ENCODE results near the gene STAT4.

Gene STAT4

DNA sequence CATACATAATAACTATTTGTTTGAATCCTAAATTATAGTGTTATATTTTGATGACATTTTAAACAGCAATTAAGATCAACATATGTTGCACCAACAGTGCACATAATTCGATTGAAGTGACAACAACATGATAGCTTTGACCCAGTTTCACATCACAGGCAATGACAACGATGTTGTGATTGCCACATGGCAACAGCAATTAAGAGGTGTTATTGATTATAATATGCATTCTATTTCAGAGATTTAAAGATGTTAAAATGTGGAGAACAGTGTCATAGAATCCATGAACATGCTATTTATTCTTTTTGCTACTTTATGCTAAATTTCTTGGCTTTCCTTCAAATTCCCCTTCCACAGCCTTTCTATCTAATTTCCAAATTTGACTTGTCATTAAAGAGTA, 68.5 kb downstream of the STAT4 start:
- DNase-seq (ENCODE audit: low spot score): no peak

DNA sequence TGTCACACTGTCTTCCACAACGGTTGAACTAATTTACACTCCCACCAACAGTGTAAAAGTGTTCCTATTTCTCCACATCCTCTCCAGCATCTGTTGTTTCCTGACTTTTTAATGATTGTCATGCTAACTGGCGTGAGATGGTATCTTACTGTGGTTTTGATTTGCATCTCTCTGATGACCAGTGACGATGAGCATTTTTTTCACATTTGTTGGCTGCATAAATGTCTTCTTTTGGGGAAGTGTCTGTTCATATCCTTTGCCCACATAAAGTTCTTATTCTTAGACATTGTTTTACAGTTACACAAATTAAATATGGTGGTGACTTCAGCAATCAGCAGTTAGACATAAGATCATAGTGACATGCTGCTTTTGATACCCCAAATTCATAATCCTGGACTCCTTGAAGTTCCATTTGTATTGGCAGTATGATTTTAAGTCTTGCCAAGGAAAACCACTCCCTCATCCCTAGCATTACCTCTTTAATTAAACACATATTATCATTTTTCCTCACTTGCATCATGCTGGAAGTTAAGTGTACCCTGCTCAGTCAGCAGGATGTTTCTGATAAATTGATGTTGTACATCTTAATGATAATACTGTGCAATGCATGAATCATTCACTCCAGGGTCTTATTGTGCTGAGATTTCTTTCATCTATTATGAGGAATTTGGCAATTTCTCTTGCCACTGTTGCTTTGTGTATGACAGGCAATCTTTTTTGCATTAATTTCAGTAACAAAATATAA, 69.2 kb downstream of the STAT4 start:
- DNase-seq (ENCODE audit: low spot score): no peak

- DNase-seq (ENCODE audit: low spot score): no peak
Observed at GRCh38 chr2:191078165-191078867, 72.5 kb downstream of the STAT4 start.

DNA sequence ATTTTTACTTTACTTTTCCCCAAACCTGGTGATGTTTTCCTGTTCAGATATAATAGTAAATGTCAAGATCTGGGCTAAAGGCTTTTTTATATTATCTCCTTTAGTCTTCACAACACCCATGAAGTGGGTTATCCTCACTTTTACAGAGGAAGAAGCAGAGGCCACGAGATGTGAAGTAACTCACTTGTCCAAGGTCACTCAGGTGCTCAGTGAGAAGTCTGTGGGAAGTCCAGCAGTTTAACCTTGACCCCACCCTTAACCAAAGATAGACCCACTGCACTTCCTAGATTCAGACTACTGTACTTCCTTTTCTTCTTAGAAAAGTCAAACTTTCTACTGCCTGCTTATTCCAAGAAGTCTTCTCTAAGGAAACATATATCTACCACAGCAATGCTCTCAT, 80.5 kb downstream of the STAT4 start:
- DNase-seq (ENCODE audit: low spot score): no peak

DNA sequence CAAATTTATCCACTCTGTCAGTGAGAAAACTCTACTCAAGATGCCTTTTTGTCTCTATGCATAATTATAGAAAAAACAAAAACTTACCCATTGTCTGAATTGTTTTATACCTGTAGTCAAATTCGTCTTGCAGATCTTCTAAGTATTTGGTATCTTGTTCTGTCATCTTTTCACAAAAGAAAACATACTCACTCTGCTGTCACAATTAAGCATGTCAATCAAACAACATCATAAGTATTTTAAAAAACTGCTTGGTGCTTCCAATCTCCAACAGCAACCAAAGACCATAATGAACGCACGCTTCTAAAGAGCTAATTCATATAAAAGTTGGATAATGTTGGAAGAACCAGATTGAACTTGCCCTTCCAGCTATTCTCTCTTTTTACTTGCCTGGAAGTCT, 81.2 kb downstream of the STAT4 start:
- no peak for DNase-seq (ENCODE audit: low spot score)

- no peak for DNase-seq (ENCODE audit: low spot score)
Observed at GRCh38 chr2:191066919-191067233, 83.9 kb downstream of the STAT4 start.

DNA sequence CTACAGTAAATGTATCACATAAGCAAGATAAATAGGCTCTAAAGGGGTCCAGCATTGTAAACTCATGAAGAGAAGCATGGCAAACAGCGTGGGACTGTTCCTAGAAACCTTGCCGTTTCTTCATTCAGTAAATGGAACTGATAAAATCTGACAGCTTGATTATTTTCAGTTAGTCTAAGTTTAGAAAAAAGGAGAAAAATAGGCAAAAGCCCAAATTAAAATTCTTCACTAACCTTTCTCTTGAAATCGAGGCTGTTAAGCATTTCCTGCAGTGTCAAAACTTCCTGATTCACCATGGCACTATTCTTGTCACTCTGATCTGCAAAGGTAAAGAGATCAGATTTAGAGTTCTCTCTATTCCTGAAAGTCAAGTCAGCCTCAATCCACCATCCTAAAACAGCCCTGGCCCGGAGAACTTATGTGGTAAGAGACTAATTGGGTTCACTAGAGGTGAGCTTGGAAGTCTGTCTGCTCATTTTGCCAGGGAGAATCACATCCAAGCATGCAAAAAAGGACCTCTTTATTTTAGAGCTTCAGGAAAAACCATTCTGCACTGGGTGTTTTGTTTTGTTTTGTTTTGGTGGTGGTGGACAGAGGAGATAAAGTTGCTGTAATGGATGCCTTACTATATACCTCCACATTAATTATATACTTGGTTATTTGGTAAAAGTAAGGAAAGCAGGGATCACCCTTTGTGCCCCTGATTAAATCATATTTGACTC, 84.4 kb downstream of the STAT4 start:
- DNase-seq (ENCODE audit: low spot score): no peak

DNA sequence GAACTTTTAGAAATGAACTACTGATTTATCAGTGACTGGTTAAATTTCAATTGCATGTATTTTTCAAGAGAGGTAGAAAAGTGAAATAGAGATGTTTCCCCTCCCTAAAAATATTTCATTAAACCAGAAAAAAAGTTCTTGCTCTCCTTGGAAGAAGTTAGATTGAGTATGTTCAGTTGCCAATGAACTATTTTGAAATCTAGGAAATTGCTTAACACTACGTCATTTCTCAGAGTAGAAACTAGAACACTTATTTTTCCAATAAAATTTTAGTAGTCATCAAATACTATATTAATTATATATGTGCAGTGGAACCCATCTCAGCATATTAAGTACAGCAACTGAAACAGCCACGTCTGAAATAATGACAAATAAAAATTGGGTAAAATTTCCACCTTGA, 85.0 kb downstream of the STAT4 start:
- DNase-seq (ENCODE audit: low spot score): no peak

GRCh38 chr2:191064590-191064989, 86.2 kb downstream of the STAT4 start:
- no peak for DNase-seq (ENCODE audit: low spot score)

- DNase-seq (ENCODE audit: low spot score): no peak
Observed at GRCh38 chr2:191063584-191063983, 87.2 kb downstream of the STAT4 start.

GRCh38 chr2:191061381-191061980, 89.3 kb downstream of the STAT4 start:
- DNase-seq (ENCODE audit: low spot score): no peak

- no peak for DNase-seq (ENCODE audit: low spot score)
Observed at GRCh38 chr2:191059308-191059707, 91.5 kb downstream of the STAT4 start.

- DNase-seq (ENCODE audit: low spot score): no peak
Observed at GRCh38 chr2:191056228-191056627, 94.6 kb downstream of the STAT4 start.

GRCh38 chr2:191053256-191053655, 97.5 kb downstream of the STAT4 start:
- DNase-seq (ENCODE audit: low spot score): no peak

- no peak for DNase-seq (ENCODE audit: low spot score)
Observed at GRCh38 chr2:191051825-191052778, 98.7 kb downstream of the STAT4 start.

DNA sequence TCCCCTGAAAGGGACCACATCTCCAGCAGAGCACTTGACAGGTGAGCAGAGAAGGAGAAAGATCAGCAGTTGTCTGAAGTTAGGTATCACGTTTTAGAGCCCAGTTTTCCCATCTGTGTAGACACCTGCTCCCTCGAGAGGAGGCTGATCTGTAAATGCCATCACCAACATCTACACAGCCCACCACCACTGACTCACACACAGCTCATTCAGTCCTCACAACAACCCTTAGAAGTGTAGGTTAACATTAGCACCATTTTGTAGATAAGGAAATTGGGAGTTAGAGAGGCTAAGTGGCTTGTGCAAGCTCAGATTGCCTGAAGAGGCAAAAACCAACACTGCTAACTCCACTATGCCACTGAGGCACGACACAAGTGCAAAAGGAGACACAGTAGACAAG, 99.6 kb downstream of the STAT4 start:
- DNase-seq (ENCODE audit: low spot score): no peak

DNA sequence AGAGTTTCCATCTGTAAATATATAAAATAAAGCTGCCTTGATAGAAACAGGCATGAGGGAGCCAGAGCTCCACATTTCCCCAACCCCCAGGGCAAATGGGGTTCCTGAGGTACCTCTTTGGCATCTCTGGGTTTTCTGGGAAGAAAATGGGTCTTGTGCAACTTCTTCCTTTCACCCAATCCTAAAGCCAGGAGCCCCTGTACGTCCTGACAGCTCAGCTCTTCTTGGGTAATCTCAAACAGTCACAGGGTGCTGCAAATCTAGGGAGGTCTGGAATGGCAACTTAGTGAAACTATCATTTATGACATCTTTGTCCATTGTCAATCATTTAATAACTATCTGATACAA, 100.2 kb downstream of the STAT4 start:
- no peak for DNase-seq (ENCODE audit: low spot score)

DNA sequence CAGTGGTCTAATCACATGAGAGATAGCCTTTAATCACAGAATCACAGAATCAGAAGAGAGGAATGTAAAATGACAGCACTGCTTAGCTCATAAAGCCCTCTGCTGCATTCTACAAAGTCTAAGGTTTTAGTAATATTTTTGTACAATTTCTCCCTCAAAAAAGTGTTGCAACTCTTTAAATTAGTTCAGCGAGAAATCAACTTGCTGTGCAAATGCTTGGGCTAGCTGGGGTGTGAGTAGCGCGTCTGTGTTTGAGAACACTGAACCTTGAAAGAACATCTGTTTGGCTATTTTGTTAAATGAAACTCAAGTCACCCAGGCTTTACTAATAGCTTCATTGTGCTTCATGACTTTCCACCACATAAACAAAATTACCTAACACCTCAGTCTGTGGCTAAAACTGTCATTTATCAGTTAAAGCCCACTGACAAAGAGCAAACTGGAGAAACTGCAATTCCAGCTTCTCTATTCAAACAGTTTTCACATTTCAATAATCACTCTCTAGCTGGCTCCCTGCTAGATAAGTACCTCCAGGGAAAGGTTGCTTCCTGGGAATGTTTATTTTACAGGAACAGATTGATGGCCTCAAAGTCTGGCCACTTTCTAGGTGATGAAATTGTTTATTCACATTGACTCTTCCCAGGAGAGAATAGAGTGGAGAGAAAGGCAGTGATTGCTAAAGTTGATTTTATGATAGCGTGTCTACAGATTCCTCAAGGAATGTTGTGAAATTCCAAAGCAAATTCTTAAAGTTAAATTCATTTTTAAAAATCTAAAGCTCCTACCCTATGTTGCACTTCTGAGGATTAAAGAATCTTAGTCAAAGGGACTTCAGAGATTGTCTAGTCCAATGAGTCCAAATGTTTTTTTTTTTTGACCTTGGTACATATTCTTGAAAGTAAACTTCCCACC, 100.8 kb downstream of the STAT4 start:
- no peak for DNase-seq (ENCODE audit: low spot score)

GRCh38 chr2:191048073-191048472, 102.7 kb downstream of the STAT4 start:
- DNase-seq (ENCODE audit: low spot score): no peak

DNA sequence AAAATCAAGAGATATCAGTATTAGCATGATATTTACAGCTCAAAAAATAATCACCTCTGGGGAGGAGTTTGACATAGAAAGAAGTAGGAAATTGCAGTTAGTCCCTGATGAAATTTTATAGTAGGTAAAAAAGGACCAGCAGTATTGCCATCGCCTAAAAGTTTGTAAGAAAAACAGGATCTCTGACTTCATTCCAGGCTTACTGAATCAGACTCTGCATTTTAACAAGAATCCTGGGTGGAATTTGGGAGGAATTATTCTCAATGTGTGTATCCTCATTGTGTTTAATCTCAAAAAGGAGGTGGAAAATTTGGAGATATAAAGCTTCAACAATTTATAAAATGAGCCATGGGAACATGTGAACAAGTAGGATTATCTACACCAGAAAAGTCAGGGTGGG, 105.7 kb downstream of the STAT4 start:
- DNase-seq (ENCODE audit: low spot score): no peak

- no peak for DNase-seq (ENCODE audit: low spot score)
Observed at GRCh38 chr2:191043438-191043837, 107.4 kb downstream of the STAT4 start.
